OCI-LY3 (cell line): ENCODE data around the gene DHTKD1.
"Not testable (repeated sequence)": the region's sequence is repeated elsewhere in the genome, so short reads cannot be mapped to it uniquely, and the experiment has no call there.

ENCODE experiments used
- H2AFZ ChIP-seq: fragments of 200-600, 300-600 bp; shearing (Covaris generic); 2 replicates; pipeline ENCODE4 v1.6.0; 2014; ENCODE audit warnings: antibody characterized with exemption, low read depth, low read length
- H3K27ac ChIP-seq: fragments of 200-600, 300-600 bp; sonication (generic); 2 replicates; pipeline ENCODE4 v1.5.1; 2014; ENCODE audit warnings: mild to moderate bottlenecking, low read length, moderate library complexity, mixed read lengths
- H3K27me3 ChIP-seq: fragments of 200-600, 300-600 bp; sonication (generic); 2 replicates; pipeline ENCODE4 v1.6.1; 2014; ENCODE audit warnings: low read depth, low read length, mixed read lengths
- H3K36me3 ChIP-seq: fragments of 200-600, 300-600 bp; sonication (generic); replicated peaks from 2 replicates; pipeline ENCODE3; 2014; ENCODE audit warnings: low read depth, low read length, mixed read lengths
- H3K4me1 ChIP-seq: fragments of 300-600, 200-600 bp; sonication (generic); 2 replicates; pipeline ENCODE4 v1.6.1; 2014; ENCODE audit warnings: low read length, mixed read lengths
- H3K4me2 ChIP-seq: fragments of 200-600, 300-600 bp; sonication (generic); 2 replicates; pipeline ENCODE4 v1.6.1; 2014; ENCODE audit warnings: low read length, mixed read lengths
- H3K4me3 ChIP-seq: fragments of 300-600, 200-600 bp; sonication (generic); 2 replicates; pipeline ENCODE4 v1.5.1; 2014; ENCODE audit warnings: antibody characterized with exemption, mild to moderate bottlenecking, low read length, moderate library complexity
- H3K79me2 ChIP-seq: fragments of 300-600, 200-600 bp; shearing (Covaris generic); 2 replicates; pipeline ENCODE4 v1.6.1; 2014; ENCODE audit warnings: mild to moderate bottlenecking, low read length, mixed read lengths
- H3K9ac ChIP-seq: fragments of 300-600, 200-600 bp; shearing (Covaris generic); 2 replicates; pipeline ENCODE4 v1.6.0; 2014; ENCODE audit warnings: mild to moderate bottlenecking, low read length, moderate library complexity
- H3K9me3 ChIP-seq: fragments of 200-600, 300-600 bp; shearing (Covaris generic); 2 replicates; pipeline ENCODE4 v1.6.1; 2014; ENCODE audit warnings: low read length, mixed read lengths; ENCODE audit not compliant: insufficient read depth
- H4K20me1 ChIP-seq: fragments of 200-600, 300-600 bp; sonication (generic); 2 replicates; pipeline ENCODE4 v1.6.1; 2016; ENCODE audit warnings: low read length, mixed read lengths; ENCODE audit not compliant: insufficient read depth
- EZH2phosphoT487 ChIP-seq: fragments of 200-600 bp; shearing (Covaris generic); IDR thresholded peaks from 2 replicates; pipeline ENCODE4 v1.6.1; 2018; ENCODE audit warnings: antibody characterized with exemption, mixed run types, low read depth
- TF ChIP-seq, protein P1 (sequence below): fragments of 200-600, 300-600 bp; sonication (generic); IDR thresholded peaks from 2 replicates; pipeline ENCODE4 v1.5.1; 2014; ENCODE audit warnings: antibody characterized with exemption, low read length, low read depth

The DHTKD1 gene

DNA sequence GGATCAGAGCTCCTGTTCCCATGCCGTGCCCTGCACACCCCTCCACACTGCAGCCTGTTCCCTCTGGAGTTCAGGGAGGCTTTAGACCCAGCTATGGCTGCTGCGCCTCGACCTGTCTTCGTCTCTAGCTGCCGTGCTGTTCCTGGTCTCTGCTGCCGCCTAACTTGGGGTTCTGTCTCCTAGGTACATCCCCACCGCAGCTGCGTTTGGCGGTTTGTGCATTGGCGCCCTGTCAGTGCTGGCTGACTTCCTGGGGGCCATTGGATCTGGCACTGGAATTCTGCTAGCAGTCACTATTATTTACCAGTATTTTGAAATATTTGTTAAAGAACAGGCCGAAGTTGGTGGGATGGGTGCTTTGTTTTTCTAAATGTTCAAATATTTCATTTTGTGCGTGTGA is 95.3 kb downstream of the DHTKD1 start:
- Histone ChIP-seq H3K9me3 (no peaks in the 10 kb centered on the region), H4K20me1 (no peaks in the 10 kb centered on the region), H3K36me3 (peaks cover 25% of the 10 kb centered on the region), H3K4me1 (no peaks in the 10 kb centered on the region), H3K27me3 (no peaks in the 10 kb centered on the region), H3K4me3 (no peak overlapping the region), H3K9ac (no peak overlapping the region), H3K79me2 (no peaks in the 10 kb centered on the region), H3K27ac (no peak overlapping the region), H3K4me2 (no peak overlapping the region), H2AFZ (no peak overlapping the region)
- TF ChIP-seq, protein P1, sequence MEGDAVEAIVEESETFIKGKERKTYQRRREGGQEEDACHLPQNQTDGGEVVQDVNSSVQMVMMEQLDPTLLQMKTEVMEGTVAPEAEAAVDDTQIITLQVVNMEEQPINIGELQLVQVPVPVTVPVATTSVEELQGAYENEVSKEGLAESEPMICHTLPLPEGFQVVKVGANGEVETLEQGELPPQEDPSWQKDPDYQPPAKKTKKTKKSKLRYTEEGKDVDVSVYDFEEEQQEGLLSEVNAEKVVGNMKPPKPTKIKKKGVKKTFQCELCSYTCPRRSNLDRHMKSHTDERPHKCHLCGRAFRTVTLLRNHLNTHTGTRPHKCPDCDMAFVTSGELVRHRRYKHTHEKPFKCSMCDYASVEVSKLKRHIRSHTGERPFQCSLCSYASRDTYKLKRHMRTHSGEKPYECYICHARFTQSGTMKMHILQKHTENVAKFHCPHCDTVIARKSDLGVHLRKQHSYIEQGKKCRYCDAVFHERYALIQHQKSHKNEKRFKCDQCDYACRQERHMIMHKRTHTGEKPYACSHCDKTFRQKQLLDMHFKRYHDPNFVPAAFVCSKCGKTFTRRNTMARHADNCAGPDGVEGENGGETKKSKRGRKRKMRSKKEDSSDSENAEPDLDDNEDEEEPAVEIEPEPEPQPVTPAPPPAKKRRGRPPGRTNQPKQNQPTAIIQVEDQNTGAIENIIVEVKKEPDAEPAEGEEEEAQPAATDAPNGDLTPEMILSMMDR, result no peak
- TF ChIP-seq EZH2phosphoT487, result no peak

DNA sequence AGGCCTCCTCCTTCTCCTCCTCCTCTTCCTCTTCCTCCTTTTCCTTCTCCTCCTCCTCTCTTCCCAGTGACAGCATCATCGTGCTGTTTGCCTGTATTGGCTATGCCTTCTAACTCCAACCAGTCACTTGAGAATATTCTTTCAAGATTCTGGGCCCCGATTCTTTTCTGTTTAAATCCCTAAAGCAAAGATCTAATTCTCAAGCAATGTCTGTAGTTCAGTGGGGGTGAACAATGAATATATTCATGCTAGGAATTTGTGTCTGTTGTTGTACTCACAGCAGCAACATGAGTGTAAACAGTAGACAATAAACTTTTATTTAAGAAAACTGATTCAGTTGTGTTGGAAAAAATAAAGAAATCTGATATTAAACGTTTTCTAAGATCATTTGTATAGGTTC is 96.3 kb downstream of the DHTKD1 start:
- no peak overlapping the region for H3K4me3 ChIP-seq
- no peaks in the 10 kb centered on the region for H4K20me1 ChIP-seq
- no peak overlapping the region for H3K27ac ChIP-seq
- no peaks in the 10 kb centered on the region for H3K4me1 ChIP-seq
- H3K27me3 ChIP-seq, result no peaks in the 10 kb centered on the region
- no peaks in the 10 kb centered on the region for H3K79me2 ChIP-seq
- no peak overlapping the region for H3K4me2 ChIP-seq
- no peak overlapping the region for H3K9ac ChIP-seq
- H2AFZ ChIP-seq, result no peak overlapping the region
- H3K9me3 ChIP-seq, result no peaks in the 10 kb centered on the region
- TF ChIP-seq EZH2phosphoT487, result no peak
- TF ChIP-seq, protein P1, result no peak
- peaks cover 31% of the 10 kb centered on the region for H3K36me3 ChIP-seq

DNA sequence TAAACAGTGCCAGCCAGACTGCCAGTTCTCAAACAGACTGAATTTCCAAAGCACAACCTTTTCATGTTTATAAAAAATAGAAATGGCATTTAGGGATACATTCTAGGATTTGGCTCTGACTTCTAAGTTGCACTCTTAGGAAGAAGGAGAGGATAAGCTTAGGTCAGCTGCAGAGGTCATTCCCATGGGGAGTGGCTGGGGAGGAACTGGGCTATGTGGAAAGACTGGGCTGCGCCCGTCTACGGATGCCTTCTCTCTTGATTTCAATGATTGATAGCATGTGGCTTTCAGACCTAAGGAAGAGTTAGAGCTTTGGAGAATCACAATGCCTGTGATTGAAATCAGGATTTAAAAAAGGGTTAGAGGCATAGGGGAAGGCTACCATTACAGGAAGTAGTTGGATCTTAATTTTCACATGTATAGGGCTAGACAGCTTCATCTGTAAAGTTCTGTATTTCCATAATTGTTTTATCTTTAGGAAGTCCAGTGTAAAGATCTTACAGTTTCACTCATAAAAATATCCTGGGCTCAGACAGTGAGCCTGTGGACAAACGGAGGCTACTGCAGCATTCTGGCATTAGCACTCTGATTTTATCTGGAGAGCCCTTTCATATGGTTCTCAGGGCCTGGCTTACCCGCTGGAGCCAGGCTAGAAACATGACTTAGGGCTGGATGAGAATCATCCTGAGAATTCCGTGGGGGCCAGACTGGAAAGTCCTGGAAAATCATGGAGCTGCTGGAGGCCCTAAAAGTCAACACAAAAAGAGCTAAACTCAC is 97.4 kb downstream of the DHTKD1 start:
- Histone ChIP-seq H3K4me2 (no peak overlapping the region), H3K4me3 (no peak overlapping the region), H3K9me3 (no peaks in the 10 kb centered on the region), H3K79me2 (no peaks in the 10 kb centered on the region), H3K27ac (no peak overlapping the region), H3K4me1 (no peaks in the 10 kb centered on the region), H3K9ac (no peak overlapping the region), H3K36me3 (peaks cover 36% of the 10 kb centered on the region), H3K27me3 (no peaks in the 10 kb centered on the region), H2AFZ (no peak overlapping the region), H4K20me1 (no peaks in the 10 kb centered on the region)
- TF ChIP-seq EZH2phosphoT487, result no peak
- TF ChIP-seq, protein P1, result no peak

DNA sequence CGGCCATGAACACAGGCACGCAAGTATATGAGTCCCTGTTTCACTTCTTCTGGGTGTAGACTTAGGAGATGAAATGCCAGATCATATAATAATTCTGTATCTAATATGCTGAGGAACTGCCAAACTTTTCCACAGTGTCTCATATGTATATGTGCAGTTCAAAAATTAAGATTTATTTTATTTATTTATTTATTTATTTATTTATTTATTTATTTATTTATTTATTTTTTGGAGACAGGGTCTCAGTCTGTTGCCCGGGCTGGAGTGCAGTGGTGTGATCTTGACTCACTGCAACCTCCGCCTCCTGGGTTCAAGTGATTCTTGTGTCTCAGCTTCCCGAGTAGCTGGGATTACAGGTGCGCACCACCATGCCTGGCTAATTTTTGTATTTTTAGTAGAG is 102.8 kb downstream of the DHTKD1 start:
- not testable (repeated sequence) for H3K27me3 ChIP-seq, H3K4me1 ChIP-seq, H3K4me2 ChIP-seq, H2AFZ ChIP-seq, H3K27ac ChIP-seq, H3K4me3 ChIP-seq, H4K20me1 ChIP-seq, H3K79me2 ChIP-seq, H3K9me3 ChIP-seq, H3K9ac ChIP-seq
- H3K36me3 ChIP-seq, result peaks cover 30% of the 10 kb centered on the region
